Parathyroid adenoma (tissue), 2 donors: ENCODE measurements around the gene KLHL29.

ENCODE experiments used
- H2AFZ ChIP-seq: fragments of 300-600 bp; sonication (generic); one replicate; pipeline ENCODE4 v1.7.0; 2017; ENCODE audit warnings: antibody characterized with exemption, mild to moderate bottlenecking
- H3K27ac ChIP-seq: fragments of 300-600 bp; sonication (generic); one replicate; pipeline ENCODE4 v1.7.0; 2017
- H3K27me3 ChIP-seq: fragments of 300-600 bp; sonication (generic); one replicate; pipeline ENCODE4 v1.7.0; 2017; ENCODE audit warnings: low read length; ENCODE audit not compliant: control insufficient read depth, insufficient read depth
- H3K36me3 ChIP-seq: fragments of 300-600 bp; sonication (generic); one replicate; pipeline ENCODE4 v1.7.0; 2017; ENCODE audit warnings: low read length; ENCODE audit not compliant: control insufficient read depth, insufficient read depth
- H3K4me1 ChIP-seq: fragments of 300-600 bp; sonication (generic); one replicate; pipeline ENCODE4 v1.7.0; 2017; ENCODE audit warnings: control low read depth
- H3K4me2 ChIP-seq: fragments of 300-600 bp; sonication (generic); one replicate; pipeline ENCODE4 v1.7.0; 2017; ENCODE audit warnings: low read length
- H3K4me3 ChIP-seq: fragments of 300-600 bp; sonication (generic); one replicate; pipeline ENCODE4 v1.7.0; 2017; ENCODE audit warnings: low read depth, low read length
- H3K79me2 ChIP-seq: fragments of 300-600 bp; sonication (generic); one replicate; pipeline ENCODE4 v1.7.0; 2017; ENCODE audit warnings: control low read depth
- H3K9ac ChIP-seq: fragments of 300-600 bp; sonication (generic); one replicate; pipeline ENCODE4 v1.7.0; 2017; ENCODE audit warnings: mild to moderate bottlenecking
- H3K9me3 ChIP-seq: fragments of 300-600 bp; sonication (generic); one replicate; pipeline ENCODE4 v1.7.0; 2017; ENCODE audit warnings: low read length; ENCODE audit not compliant: control insufficient read depth
- TF ChIP-seq, protein P1 (sequence below): fragments of 300-600 bp; sonication (generic); IDR thresholded peaks from one replicate; pipeline ENCODE4 v1.7.0; 2017; ENCODE audit warnings: antibody characterized with exemption, mild to moderate bottlenecking
- donor health status: primary hyperparathyroidism.

Gene KLHL29

DNA sequence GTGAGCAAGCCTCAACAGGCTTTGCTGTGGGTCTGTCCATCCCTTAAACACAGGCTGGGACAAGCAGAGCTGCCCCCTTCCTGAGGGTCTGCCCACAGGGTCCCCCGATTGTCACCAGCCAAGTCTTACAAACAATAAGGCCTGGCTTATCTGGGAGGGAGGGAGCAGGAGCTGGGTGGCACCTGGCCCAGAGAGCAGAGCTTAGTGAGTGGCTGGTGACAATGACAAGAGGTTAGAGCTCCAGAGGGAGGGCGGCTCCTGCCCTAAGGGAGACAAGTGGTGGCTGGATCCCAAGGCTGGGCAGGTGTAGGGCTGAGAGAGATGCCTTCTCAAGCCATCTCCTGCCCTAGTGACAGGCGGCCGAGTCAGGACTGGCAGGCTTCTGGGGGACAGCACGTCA lies 125.5 kb downstream of the KLHL29 start:
- H3K36me3 ChIP-seq: no peaks in the 10 kb centered on the region
- H3K79me2 ChIP-seq: no peaks in the 10 kb centered on the region
- no peak overlapping the region for H3K4me3 ChIP-seq
- TF ChIP-seq, protein P1, sequence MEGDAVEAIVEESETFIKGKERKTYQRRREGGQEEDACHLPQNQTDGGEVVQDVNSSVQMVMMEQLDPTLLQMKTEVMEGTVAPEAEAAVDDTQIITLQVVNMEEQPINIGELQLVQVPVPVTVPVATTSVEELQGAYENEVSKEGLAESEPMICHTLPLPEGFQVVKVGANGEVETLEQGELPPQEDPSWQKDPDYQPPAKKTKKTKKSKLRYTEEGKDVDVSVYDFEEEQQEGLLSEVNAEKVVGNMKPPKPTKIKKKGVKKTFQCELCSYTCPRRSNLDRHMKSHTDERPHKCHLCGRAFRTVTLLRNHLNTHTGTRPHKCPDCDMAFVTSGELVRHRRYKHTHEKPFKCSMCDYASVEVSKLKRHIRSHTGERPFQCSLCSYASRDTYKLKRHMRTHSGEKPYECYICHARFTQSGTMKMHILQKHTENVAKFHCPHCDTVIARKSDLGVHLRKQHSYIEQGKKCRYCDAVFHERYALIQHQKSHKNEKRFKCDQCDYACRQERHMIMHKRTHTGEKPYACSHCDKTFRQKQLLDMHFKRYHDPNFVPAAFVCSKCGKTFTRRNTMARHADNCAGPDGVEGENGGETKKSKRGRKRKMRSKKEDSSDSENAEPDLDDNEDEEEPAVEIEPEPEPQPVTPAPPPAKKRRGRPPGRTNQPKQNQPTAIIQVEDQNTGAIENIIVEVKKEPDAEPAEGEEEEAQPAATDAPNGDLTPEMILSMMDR: no peak
- no peak overlapping the region for H3K4me2 ChIP-seq
- no peaks in the 10 kb centered on the region for H3K27me3 ChIP-seq
- H2AFZ ChIP-seq: no peak overlapping the region
- no peak overlapping the region for H3K9ac ChIP-seq
- H3K9me3 ChIP-seq: no peaks in the 10 kb centered on the region
- no peak overlapping the region for H3K27ac ChIP-seq
- no peaks in the 10 kb centered on the region for H3K4me1 ChIP-seq

DNA sequence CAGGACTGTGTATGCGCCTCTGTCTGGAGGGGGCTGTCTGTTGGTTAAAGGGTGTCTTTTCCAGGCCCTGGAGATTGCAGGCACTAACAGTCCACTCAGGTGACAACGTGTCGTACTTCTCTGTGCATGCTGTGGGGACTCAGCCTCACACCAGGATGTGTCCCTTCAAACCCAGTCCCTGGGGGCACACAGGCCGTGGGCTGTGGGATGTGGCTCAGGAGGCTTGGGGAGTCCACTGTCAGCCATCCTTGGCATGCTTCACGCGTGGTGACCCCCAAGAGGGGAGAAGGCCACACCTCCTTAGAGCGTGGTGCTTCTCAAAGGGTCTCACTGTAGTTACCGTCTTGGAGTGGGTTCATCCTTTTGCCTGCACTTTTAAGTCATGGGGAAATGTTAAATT lies 127.8 kb downstream of the KLHL29 start:
- H3K4me1 ChIP-seq: no peaks in the 10 kb centered on the region
- TF ChIP-seq, protein P1: no peak
- H3K36me3 ChIP-seq: no peaks in the 10 kb centered on the region
- H3K9me3 ChIP-seq: no peaks in the 10 kb centered on the region
- H3K79me2 ChIP-seq: no peaks in the 10 kb centered on the region
- no peaks in the 10 kb centered on the region for H3K27me3 ChIP-seq
- no peak overlapping the region for H3K9ac ChIP-seq
- H3K4me3 ChIP-seq: no peak overlapping the region
- no peak overlapping the region for H3K4me2 ChIP-seq
- H3K27ac ChIP-seq: no peak overlapping the region
- no peak overlapping the region for H2AFZ ChIP-seq

DNA sequence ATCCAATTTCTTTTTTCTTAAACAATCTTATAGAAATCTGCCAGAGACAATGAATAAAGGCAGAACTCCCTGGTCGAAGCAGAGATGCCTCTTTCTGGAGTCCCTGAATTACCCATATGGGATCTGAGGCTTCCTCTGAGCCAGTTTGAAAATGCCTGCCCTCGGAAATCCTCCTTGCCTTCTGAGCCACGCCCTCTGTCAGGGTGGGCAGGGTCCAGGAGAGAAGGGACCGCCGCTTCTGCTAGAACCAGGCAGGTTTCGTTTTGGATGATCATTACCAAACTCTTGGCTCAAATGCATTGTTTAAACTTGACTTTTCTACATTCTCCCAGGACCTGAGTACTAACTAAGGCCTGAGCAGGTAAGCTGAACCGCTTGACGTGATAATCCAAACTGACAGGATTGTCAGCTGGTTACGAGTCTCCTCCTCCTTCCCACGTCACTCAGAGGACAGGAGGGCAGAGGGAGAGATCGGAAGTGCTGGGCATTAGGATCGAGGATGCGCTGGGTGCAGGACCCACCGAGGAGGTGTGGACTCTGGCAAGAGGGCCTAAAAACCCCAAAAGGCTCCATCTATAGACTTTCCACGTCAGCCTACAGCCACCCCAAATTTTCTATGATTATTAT lies 128.4 kb downstream of the KLHL29 start:
- no peaks in the 10 kb centered on the region for H3K4me1 ChIP-seq
- H3K4me3 ChIP-seq: no peak overlapping the region
- no peak overlapping the region for H3K9ac ChIP-seq
- H3K36me3 ChIP-seq: no peaks in the 10 kb centered on the region
- H3K9me3 ChIP-seq: no peaks in the 10 kb centered on the region
- TF ChIP-seq, protein P1: no peak
- no peaks in the 10 kb centered on the region for H3K27me3 ChIP-seq
- H2AFZ ChIP-seq: no peak overlapping the region
- H3K79me2 ChIP-seq: no peaks in the 10 kb centered on the region
- H3K27ac ChIP-seq: no peak overlapping the region
- no peak overlapping the region for H3K4me2 ChIP-seq

DNA sequence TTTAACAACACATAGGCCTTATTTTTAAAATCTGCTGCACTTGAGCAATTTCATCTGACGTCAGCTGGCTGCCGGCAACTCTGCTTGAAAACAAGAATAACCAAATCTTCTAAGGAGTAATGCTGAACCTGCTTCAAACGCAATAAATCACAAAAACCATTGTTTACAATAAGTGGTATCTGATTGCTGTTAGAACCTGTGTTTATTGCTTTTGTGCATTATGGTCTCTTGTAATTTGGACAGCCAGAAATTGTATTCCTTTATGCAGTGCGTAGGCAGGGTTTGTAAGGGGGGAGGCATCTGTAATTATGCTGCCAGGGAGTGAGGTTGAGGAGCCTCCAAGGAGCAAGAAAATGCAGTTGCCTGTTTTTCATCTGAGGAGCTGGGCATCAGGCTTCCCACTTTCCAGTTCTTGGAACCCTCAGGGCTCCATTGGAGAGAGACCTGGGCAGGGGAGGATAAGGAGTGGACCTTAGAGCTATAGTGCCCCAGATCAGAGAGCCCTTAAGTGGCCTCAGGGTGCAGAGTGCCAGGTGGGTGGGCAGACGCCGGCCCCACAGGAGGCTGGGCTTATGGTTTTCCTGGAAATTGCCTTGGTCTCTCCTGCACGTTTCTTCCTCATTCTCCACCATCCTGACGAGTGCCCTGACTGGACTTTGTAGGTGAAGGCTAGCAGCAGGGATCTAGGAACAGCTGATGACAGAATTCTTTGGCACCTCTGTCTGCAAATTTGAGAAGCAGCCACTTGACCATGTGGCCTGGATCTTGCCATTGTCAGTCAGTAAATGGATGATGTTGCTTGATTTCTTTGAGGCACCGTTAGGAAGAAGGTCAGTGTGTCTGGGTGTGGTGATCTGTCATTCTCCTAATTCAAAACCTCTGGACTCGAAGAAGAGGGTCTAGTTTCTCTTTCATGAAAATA lies 129.2 kb downstream of the KLHL29 start:
- no peak overlapping the region for H3K9ac ChIP-seq
- no peaks in the 10 kb centered on the region for H3K36me3 ChIP-seq
- no peak overlapping the region for H2AFZ ChIP-seq
- H3K79me2 ChIP-seq: no peaks in the 10 kb centered on the region
- no peak overlapping the region for H3K27ac ChIP-seq
- no peak overlapping the region for H3K4me3 ChIP-seq
- no peaks in the 10 kb centered on the region for H3K27me3 ChIP-seq
- H3K4me1 ChIP-seq: no peaks in the 10 kb centered on the region
- no peak overlapping the region for H3K4me2 ChIP-seq
- TF ChIP-seq, protein P1: no peak
- no peaks in the 10 kb centered on the region for H3K9me3 ChIP-seq
